Measurements from ENCODE around the gene MXRA7.

The MXRA7 gene

DNA sequence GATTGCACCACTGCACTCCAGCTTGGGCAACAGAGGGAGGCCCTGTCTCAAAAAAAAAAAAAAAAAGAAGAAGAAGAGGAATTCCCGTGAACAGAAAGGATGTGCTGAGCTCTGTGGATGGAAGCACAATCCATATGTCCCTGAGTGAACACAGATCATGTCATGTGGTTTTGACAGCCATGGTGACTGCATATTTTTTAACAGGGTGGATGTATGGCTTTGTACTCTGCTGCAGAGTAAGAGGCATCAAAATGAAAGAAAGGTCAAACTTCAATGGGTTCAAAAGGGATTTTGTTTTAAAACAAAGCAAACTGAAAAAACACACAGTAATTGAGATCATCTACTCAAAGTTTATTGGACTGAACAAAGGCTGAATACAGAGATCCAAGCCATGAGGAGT lies 31.5 kb downstream of the MXRA7 start:
- in situ Hi-C loops (cut with MboI; ENCODE audit: low sequenced_read_pairs) = no loop called here

DNA sequence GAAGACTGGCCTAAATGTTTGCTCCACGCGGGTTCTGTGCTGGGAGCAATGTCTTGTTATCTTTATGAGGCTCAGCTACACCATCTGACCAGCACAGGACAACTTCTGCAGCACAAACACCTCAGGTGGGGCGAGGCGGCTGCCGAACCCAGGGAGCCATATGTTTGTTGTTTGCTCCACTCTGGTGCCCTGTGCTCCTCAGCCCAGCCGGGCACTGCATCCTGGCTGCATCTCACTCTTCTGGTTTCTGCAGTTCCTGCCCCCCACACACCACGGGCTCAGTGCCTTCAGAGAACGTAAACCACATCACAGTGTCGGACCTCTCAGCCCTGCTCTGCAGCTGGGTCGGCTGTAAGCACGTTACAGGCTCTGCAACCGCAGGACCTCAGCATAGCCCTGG lies 32.4 kb downstream of the MXRA7 start:
- in situ Hi-C loops (cut with MboI; ENCODE audit: low sequenced_read_pairs) = no loop called here

- in situ Hi-C loops (cut with MboI; ENCODE audit: low sequenced_read_pairs) = no loop called here
Observed at GRCh38 chr17:76677406-76677805, 33.4 kb downstream of the MXRA7 start.

GRCh38 chr17:76676629-76677028 lies 34.1 kb downstream of the MXRA7 start:
- in situ Hi-C loops (cut with MboI; ENCODE audit: low sequenced_read_pairs) = no loop called here

DNA sequence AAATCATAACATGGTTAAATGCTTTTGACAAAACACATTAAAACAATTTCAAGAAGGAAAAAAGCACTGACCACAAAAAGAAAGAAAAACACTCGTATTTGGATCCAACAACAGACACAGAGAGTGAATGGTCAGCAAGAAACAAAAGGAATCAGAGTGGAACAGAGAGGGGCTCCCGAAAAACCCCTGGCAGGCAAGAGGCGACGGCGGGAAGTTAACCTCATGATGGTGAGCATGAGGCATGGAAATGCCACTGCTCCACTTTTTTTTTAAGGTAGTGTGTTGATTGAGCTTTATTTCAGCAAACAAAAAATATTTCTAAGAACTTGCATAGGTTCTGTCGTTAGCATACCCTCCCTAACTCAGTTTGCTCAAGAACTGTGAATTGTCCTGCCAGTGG lies 35.1 kb downstream of the MXRA7 start:
- in situ Hi-C loops (cut with MboI; ENCODE audit: low sequenced_read_pairs) = no loop called here

DNA sequence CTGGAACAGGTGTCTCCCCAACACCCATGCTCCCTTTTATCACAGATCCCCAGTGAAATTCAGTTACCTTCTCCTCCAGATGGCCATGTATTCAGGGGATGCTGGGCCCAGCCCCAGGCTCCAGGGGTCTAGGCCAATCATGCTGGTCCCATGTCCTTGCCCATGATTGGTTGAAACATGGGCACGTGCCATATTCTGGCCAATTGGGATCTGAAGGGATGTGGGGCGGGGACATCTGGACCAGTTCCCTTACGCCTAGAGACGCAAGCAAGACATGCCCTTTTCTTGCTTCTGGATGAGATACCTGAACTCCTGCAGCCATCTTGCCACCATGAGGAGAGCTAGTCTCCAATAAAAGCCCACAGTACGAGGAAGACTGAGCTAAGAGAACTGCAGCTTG lies 36.2 kb downstream of the MXRA7 start:
- in situ Hi-C loops (cut with MboI; ENCODE audit: low sequenced_read_pairs) = no loop called here

DNA sequence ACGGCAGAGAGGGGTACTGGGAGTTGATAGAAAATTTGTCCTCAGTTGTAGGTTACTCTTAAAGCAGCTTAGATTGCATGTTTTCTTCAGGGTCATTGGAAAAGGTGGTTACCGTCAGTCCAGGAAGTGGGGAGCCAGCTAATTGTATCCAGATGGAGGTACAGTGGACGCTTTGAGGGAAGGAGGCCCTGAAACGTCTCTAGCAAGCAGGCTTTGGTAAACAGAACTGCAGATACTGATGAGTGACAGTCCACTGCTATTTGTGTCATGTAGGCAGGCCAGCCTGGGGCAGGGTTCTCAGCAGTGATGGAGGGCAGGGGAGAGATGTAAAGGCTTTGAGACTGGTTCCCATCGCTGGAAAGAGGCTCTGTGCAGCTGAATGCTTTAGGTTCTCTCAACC lies 37.0 kb downstream of the MXRA7 start:
- in situ Hi-C loops (cut with MboI; ENCODE audit: low sequenced_read_pairs) = no loop called here

DNA sequence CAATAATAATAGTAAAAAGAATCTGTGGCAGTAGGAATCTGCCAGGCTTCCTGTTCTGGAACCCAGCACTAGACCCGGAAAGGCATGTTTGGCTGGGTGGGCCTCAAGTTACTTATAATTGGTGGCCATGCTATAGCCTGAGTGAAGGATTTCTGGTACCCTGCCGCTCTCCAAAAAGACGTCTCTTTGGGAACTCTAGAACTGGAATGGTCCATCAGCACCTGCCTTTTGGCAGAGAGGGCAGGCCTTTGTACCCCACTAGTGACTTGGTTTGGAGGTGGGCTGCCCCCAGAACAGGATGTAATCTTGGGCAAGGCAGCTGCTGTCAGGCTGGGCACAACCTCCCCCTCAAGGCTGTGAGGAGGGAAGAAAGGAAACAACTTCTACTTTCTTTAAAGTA lies 37.9 kb downstream of the MXRA7 start:
- in situ Hi-C loops (cut with MboI; ENCODE audit: low sequenced_read_pairs) = no loop called here

DNA sequence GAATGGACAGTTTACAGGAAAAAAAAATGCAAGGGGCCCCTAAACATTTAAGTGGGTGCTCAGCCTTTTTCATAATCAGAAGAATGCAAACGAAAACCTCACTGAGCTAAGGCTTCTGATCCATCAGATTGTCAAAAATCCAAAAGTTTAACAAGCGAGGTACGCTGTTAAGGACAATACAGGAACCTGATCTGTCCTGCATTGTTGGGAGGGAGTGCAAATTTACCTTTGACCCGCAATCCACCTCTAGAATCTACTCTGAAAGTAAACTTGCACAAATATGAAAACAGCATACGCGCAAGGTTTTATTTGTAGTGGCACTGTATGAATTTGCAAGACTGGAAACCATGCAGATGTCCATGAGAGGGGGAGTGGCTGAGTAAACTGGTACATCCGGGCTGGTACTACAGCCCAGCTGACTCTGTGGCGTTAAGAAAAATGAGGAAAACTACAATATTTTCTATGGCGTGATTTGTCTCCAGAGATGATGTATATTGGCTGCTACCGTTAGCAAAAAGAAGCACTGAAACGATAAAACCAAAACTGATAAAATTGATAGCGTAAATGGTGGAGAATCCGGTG lies 38.4 kb downstream of the MXRA7 start:
- in situ Hi-C loops (cut with MboI; ENCODE audit: low sequenced_read_pairs) = no loop called here

GRCh38 chr17:76671912-76672262 lies 38.9 kb downstream of the MXRA7 start:
- in situ Hi-C loops (cut with MboI; ENCODE audit: low sequenced_read_pairs) = no loop called here

- in situ Hi-C loops (cut with MboI; ENCODE audit: low sequenced_read_pairs) = no loop called here
Observed at GRCh38 chr17:76671123-76671911, 39.4 kb downstream of the MXRA7 start.

DNA sequence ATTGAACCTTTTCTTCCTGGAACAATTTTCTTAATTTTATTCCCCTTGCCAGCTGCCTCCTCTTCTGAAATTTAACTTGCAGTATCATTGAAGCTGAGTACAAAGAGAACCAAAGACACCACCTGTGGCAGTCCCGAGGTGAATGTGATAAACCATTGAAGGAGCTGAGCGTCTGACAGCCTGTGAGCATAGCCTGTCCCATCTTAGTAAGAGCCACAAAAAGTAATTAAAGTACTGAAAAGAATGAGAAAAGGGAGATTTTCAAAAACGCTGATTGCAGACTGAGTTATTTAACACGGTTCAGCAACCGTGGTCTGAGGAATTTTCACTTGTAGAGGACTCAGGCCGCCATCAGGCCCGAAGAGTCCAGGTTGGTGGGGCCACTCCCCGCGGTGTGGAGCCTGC lies 40.0 kb downstream of the MXRA7 start:
- in situ Hi-C loops (cut with MboI; ENCODE audit: low sequenced_read_pairs) = no loop called here

DNA sequence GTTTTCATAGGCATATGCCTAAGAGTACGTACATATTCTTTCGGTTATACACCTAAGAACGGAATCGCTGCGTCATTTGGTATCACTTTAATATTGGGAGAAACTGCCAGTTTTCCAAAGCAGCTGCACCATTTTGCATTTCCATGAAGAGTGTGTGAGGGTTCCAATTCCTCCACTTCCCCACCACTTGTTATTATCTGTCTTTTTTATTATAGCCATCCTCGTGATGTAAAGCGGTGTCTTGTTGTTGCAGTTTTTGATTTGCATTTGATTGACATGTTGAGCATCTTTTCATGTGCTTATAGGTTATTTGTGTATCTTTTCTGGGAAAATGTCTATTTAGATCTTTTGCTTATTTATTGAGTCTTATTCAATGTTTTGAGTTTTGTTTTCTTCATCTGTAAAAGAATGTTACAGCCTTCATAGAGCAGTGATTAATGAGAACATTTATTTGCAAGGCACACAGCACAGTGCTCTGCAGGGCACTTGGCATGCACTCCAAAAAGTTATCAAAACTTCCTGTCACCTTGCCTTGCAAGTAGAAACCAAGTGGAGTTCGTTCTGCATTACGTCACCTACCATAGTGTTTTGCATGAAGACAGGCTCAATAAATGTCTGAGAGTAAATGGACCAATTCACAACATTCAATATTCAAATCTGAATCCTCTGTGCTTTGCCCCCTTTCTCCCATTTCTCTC lies 40.6 kb downstream of the MXRA7 start:
- in situ Hi-C loops (cut with MboI; ENCODE audit: low sequenced_read_pairs) = no loop called here

- in situ Hi-C loops (cut with MboI; ENCODE audit: low sequenced_read_pairs) = no loop called here
Observed at GRCh38 chr17:76667786-76668453, 42.8 kb downstream of the MXRA7 start.

- in situ Hi-C loops (cut with MboI; ENCODE audit: low sequenced_read_pairs) = no loop called here
Observed at GRCh38 chr17:76667491-76667755, 43.3 kb downstream of the MXRA7 start.

DNA sequence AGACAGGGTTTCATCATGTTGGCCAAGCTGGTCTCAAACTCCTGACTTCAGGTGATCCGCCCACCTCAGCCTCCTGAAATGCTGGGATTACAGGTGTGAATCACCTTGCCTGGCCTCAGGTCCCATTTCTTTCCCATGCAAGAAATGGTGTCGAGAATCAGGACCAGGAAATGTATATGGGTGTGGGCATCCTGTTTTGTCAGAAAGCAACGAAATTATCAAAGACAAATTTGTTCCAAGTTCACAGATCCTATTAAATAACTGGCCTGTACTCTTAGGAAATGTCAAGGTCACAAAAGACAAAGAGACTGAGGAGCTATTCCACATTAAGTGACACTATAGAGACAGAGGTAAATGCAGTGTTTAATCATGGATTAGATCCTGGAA lies 50.1 kb downstream of the MXRA7 start:
- in situ Hi-C loops (cut with MboI; ENCODE audit: low sequenced_read_pairs) = no loop called here

DNA sequence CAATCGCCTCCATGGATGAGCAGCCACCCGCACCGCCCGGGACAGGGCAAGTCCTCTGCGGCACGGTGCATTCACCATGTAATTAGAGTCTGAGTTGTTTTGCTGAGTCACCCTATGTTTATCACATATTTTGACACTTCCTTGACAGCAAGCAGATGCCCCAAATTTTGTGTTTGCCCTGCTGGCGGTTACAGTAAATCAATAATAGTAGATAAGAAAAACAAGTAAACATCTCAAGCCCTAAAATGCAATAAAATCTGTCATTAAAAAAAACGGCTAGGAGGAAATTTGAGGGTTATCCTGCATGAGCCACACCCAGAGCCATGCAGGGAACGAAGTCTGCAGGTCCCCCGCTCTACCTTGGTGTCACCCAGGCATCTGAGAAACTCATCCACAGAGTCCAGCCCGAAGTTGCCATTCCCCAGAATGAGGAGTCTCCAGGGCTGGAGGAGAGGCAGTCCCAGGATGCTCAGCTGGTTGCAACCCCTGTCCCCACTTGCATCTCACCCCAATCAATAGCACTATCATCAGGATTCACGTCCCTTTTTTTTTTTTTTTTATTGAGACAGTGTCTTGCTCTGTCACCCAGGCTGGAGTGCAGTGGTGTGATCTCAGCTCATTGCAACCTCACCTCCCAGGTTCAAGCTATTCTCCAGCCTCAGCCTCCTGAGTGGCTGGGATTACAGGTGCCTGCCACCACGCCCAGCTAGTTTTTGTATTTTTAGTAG lies 50.7 kb downstream of the MXRA7 start:
- in situ Hi-C loops (cut with MboI; ENCODE audit: low sequenced_read_pairs) = no loop called here

DNA sequence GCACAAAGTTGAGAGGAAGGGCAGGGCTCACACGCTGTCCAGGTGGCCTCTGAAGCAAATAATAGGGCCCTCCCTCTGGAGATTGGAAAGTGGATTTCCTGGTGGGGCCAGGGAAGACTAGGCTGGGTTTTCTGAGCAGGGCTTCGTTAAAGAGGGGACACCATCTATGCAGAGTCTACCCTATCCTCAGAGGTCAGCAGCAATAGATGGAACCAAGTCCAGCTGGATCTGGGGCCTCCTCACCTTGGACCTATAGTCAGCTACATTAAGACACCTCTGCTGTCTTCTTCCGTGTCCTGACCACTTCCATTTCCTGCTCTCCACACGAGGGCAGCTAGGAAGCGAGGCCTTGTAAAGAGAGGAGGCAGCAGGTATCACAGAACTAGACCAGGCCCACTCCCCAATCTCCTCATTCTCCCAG lies 52.5 kb downstream of the MXRA7 start:
- in situ Hi-C loops (cut with MboI; ENCODE audit: low sequenced_read_pairs) = no loop called here

GRCh38 chr17:76657505-76658241 lies 53.1 kb downstream of the MXRA7 start:
- in situ Hi-C loops (cut with MboI; ENCODE audit: low sequenced_read_pairs) = no loop called here

- in situ Hi-C loops (cut with MboI; ENCODE audit: low sequenced_read_pairs) = no loop called here
Observed at GRCh38 chr17:76654408-76654807, 56.4 kb downstream of the MXRA7 start.

GRCh38 chr17:76650504-76650903 lies 60.3 kb downstream of the MXRA7 start:
- in situ Hi-C loops (cut with MboI; ENCODE audit: low sequenced_read_pairs) = no loop called here

All from HL-60/S4 (cell line).